IMR-90 (cell line): ENCODE data around the gene ISX.

ENCODE experiments used
- MAZ ChIP-seq: IDR thresholded peaks from 2 replicates; pipeline ENCODE4 v1.6.1; 2012; ENCODE audit warnings: low read depth, mild to moderate bottlenecking, low read length, improper control_type of control experiment, moderate library complexity, borderline replicate concordance
- MXI1 ChIP-seq: IDR thresholded peaks from 2 replicates; pipeline ENCODE4 v1.6.1; 2012; ENCODE audit warnings: low read depth, mild to moderate bottlenecking, low read length, moderate library complexity, borderline replicate concordance
- POLR2A ChIP-seq: IDR thresholded peaks from 2 replicates; pipeline ENCODE4 v1.6.1; 2012; ENCODE audit warnings: mild to moderate bottlenecking, low read depth, low read length
- RFX5 ChIP-seq: IDR thresholded peaks from 2 replicates; pipeline ENCODE4 v1.8.0; 2012; ENCODE audit warnings: low read depth, mild to moderate bottlenecking, low read length, moderate library complexity
- SMC3 ChIP-seq: fragments of 150-350 bp; IDR thresholded peaks from 2 replicates; pipeline ENCODE4 v1.6.1; 2016; ENCODE audit warnings: low read depth, mild to moderate bottlenecking, antibody characterized with exemption, low read length, moderate library complexity
- TF ChIP-seq, protein P1 (sequence below): conservative IDR thresholded peaks from 2 replicates; pipeline ENCODE4 v1.5.1; 2012; ENCODE audit warnings: mild to moderate bottlenecking, low read depth, low read length, improper control_type of control experiment

DNA sequence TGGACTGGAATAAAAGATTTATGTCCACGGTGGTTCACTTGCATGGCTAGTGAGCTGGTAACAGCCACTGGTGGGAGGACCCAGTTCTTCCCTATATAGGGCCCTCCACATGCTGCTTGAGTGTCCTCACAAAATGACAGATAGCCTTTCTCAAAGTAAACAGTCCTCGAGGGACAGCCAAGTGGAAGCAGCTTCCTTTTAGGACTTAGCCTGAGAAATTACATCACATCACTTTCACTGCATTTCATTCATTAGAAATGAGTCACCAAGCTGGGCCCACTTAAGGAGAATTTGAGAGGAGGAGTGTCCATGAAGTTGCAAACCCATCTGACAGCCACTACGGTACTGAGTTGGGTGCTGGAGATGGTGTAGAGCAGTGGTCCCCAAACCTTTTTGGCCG, 7.0 kb downstream of the ISX start:
- TF ChIP-seq, protein P1, sequence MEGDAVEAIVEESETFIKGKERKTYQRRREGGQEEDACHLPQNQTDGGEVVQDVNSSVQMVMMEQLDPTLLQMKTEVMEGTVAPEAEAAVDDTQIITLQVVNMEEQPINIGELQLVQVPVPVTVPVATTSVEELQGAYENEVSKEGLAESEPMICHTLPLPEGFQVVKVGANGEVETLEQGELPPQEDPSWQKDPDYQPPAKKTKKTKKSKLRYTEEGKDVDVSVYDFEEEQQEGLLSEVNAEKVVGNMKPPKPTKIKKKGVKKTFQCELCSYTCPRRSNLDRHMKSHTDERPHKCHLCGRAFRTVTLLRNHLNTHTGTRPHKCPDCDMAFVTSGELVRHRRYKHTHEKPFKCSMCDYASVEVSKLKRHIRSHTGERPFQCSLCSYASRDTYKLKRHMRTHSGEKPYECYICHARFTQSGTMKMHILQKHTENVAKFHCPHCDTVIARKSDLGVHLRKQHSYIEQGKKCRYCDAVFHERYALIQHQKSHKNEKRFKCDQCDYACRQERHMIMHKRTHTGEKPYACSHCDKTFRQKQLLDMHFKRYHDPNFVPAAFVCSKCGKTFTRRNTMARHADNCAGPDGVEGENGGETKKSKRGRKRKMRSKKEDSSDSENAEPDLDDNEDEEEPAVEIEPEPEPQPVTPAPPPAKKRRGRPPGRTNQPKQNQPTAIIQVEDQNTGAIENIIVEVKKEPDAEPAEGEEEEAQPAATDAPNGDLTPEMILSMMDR = no peak
- TF ChIP-seq POLR2A = no peak
- no peak for TF ChIP-seq MXI1
- TF ChIP-seq MAZ = no peak
- no peak for TF ChIP-seq SMC3
- no peak for TF ChIP-seq RFX5
